Measurements from ENCODE around the gene NKAIN4.

NKAIN4 gene

GRCh38 chr20:63239431-63239830, 14.8 kb downstream of the NKAIN4 start:
- H3K27ac ChIP-seq (ENCODE audit: low read length), result no peak overlapping the region
- H3K4me3 ChIP-seq (ENCODE audit: low read depth in 1 of 2, low read length in 2 of 2), result no peak overlapping the region
- no peaks in the 10 kb centered on the region for H3K9me3 ChIP-seq (ENCODE audit: control insufficient read depth in 1 of 2, low read length in 2 of 2)
- no peaks in the 10 kb centered on the region for H3K4me1 ChIP-seq (ENCODE audit: control insufficient read depth in 1 of 2, insufficient read depth in 2 of 2, low read length in 2 of 2)
- no peaks in the 10 kb centered on the region for H3K27me3 ChIP-seq (ENCODE audit: low read depth, low read length)
- no peaks in the 10 kb centered on the region for H3K36me3 ChIP-seq (ENCODE audit: control insufficient read depth in 1 of 2, insufficient read depth in 2 of 2, low read length in 2 of 2)

GRCh38 chr20:63238514-63239125, 15.6 kb downstream of the NKAIN4 start:
- Histone ChIP-seq H3K36me3 (ENCODE audit: control insufficient read depth in 1 of 2, insufficient read depth in 2 of 2, low read length in 2 of 2) (no peaks in the 10 kb centered on the region), H3K27ac (ENCODE audit: low read length) (no peak overlapping the region), H3K27me3 (ENCODE audit: low read depth, low read length) (no peaks in the 10 kb centered on the region), H3K4me3 (ENCODE audit: low read depth in 1 of 2, low read length in 2 of 2) (no peak overlapping the region), H3K9me3 (ENCODE audit: control insufficient read depth in 1 of 2, low read length in 2 of 2) (no peaks in the 10 kb centered on the region), H3K4me1 (ENCODE audit: control insufficient read depth in 1 of 2, insufficient read depth in 2 of 2, low read length in 2 of 2) (no peaks in the 10 kb centered on the region)

DNA sequence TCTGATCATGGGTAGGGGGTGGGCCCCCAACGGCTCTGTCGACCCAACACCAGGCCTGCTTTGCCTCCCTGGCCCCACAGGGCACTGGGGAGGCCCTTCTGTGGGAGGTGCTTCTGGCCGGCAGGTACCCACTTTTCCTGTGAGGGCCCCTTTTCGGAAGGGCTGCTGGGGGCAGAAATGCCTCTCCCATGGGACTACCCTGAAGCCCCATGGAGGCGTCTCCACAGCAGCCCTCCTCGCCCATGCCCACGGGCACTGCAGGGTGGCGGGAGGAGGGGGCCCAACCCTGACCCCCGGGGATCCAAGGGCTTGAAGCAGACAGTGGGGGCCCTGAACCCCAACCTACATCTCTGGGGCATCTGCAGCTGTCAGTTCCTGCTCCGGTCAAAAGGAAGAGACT, 16.2 kb downstream of the NKAIN4 start:
- H3K27me3 ChIP-seq (ENCODE audit: low read depth, low read length), result no peaks in the 10 kb centered on the region

DNA sequence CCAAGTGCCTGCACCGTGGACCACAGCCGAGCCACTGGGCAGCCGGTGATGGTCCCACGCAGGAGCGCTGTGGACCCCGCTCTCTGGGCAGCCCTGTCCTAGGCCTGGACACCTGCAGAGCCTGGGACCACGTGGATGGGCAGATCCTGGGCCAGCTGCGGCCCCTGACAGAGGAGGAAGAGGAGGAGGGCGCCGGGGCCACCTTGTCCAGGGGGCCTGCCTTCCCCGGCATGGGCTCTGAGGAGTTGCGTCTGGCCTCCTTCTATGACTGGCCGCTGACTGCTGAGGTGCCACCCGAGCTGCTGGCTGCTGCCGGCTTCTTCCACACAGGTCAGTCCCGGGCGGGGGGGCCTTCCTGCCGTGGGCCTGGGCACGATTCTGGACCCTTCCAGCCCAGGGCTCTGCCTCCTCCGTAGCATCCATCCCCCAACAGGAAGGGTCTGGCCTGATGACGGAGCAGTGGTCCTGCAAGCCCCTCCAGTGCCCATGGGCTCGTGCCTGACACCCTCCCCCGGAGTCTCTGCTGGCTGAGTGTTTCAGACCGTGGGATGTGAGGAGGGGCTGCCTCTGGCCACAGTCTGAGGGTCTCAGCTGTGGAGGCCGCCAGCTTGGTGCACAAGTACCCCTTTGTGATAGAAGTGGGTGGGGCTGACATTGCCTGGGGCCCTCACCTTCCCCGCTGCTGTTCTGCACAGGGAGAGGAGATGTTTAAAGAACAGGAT, 18.0 kb downstream of the NKAIN4 start:
- no peaks in the 10 kb centered on the region for H3K27me3 ChIP-seq (ENCODE audit: low read depth, low read length)
- H3K4me1 ChIP-seq (ENCODE audit: control insufficient read depth in 1 of 2, insufficient read depth in 2 of 2, low read length in 2 of 2), result no peaks in the 10 kb centered on the region
- H3K36me3 ChIP-seq (ENCODE audit: control insufficient read depth in 1 of 2, insufficient read depth in 2 of 2, low read length in 2 of 2), result no peaks in the 10 kb centered on the region
- H3K9me3 ChIP-seq (ENCODE audit: control insufficient read depth in 1 of 2, low read length in 2 of 2), result no peaks in the 10 kb centered on the region
- H3K27ac ChIP-seq (ENCODE audit: low read length), result no peak overlapping the region
- no peak overlapping the region for H3K4me3 ChIP-seq (ENCODE audit: low read depth in 1 of 2, low read length in 2 of 2)

More for the DNA sequence above, 16.2 kb downstream of the NKAIN4 start:
- H3K4me3 ChIP-seq (ENCODE audit: low read depth in 1 of 2, low read length in 2 of 2), result no peak overlapping the region
- H3K27ac ChIP-seq (ENCODE audit: low read length), result no peak overlapping the region
- H3K9me3 ChIP-seq (ENCODE audit: control insufficient read depth in 1 of 2, low read length in 2 of 2), result no peaks in the 10 kb centered on the region
- no peaks in the 10 kb centered on the region for H3K4me1 ChIP-seq (ENCODE audit: control insufficient read depth in 1 of 2, insufficient read depth in 2 of 2, low read length in 2 of 2)
- no peaks in the 10 kb centered on the region for H3K36me3 ChIP-seq (ENCODE audit: control insufficient read depth in 1 of 2, insufficient read depth in 2 of 2, low read length in 2 of 2)

DNA sequence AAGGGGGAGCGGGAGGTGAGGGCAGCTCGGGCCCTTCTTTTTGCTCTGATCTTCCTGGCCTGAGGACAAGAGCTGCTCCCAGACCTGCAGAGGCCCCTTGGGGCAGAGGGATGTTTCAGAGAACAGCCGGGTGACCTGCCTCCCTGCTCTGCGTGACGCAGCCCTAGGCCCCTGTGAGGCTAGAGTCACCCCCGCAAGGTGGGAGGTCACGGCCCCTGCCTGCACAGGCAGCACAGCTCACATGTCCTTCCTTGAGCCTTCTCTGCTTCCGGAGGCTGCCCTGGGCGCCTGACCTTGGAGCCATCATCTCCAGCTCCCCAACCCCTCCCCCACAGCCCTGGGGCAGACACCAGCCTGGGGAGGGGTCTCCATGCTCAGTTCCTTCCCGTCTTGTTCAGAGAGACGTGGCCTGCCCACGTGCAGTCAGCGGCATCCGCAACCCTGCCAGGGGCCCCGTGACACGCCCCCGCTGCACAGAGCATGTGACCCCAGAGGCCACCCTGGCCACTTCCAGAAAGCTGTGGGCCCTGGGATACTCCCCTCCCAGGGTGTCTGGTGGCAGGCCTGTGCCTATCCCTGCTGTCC, 18.8 kb downstream of the NKAIN4 start, which contains the start of gene BIRC7:
TSS of gene BIRC7 (plus strand) at position 507 of the 585 bp plus-strand sequence. CDS start 192 bp downstream, outside the sequence.
- no peaks in the 10 kb centered on the region for H3K9me3 ChIP-seq (ENCODE audit: control insufficient read depth in 1 of 2, low read length in 2 of 2)
- H3K27me3 ChIP-seq (ENCODE audit: low read depth, low read length), result peaks cover 2% of the 10 kb centered on the region
- H3K27ac ChIP-seq (ENCODE audit: low read length), result no peak within 1 kb of the TSS

GRCh38 chr20:63234693-63235398, 19.4 kb downstream of the NKAIN4 start:
- peaks cover 6% of the 10 kb centered on the region for H3K27me3 ChIP-seq (ENCODE audit: low read depth, low read length)

More for the DNA sequence above, 18.8 kb downstream of the NKAIN4 start, which contains the start of gene BIRC7:
- H3K36me3 ChIP-seq (ENCODE audit: control insufficient read depth in 1 of 2, insufficient read depth in 2 of 2, low read length in 2 of 2), result no peaks in the 10 kb centered on the region
- no peak within 1 kb of the TSS for H3K4me3 ChIP-seq (ENCODE audit: low read depth in 1 of 2, low read length in 2 of 2)
- no peaks in the 10 kb centered on the region for H3K4me1 ChIP-seq (ENCODE audit: control insufficient read depth in 1 of 2, insufficient read depth in 2 of 2, low read length in 2 of 2)

DNA sequence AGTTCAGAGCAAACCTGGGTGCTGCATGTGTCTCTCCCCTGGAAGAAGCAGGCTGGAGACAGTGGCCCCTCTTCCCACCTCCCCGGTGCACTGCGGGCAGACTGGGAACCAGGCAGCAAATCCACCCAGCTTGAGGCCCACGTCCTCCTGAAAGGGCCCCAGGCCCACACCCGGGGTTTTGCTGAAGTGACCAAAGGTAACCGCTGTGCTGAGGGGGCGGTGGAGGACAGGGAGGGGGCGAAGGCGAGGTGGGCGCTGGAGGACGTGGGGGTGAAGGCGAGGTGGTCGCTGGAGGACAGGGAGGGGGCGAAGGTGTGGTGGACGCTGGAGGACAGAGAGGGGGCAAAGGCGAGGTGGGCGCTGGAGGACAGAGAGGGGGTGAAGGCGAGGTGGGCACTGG, 20.3 kb downstream of the NKAIN4 start:
- Histone ChIP-seq H3K36me3 (ENCODE audit: control insufficient read depth in 1 of 2, insufficient read depth in 2 of 2, low read length in 2 of 2) (no peaks in the 10 kb centered on the region), H3K27ac (ENCODE audit: low read length) (no peak overlapping the region), H3K9me3 (ENCODE audit: control insufficient read depth in 1 of 2, low read length in 2 of 2) (no peaks in the 10 kb centered on the region), H3K27me3 (ENCODE audit: low read depth, low read length) (peaks cover 6% of the 10 kb centered on the region), H3K4me3 (ENCODE audit: low read depth in 1 of 2, low read length in 2 of 2) (no peak overlapping the region), H3K4me1 (ENCODE audit: control insufficient read depth in 1 of 2, insufficient read depth in 2 of 2, low read length in 2 of 2) (no peaks in the 10 kb centered on the region)

More at GRCh38 chr20:63234693-63235398, 19.4 kb downstream of the NKAIN4 start:
- Histone ChIP-seq H3K27ac (ENCODE audit: low read length) (no peak overlapping the region), H3K9me3 (ENCODE audit: control insufficient read depth in 1 of 2, low read length in 2 of 2) (no peaks in the 10 kb centered on the region), H3K4me3 (ENCODE audit: low read depth in 1 of 2, low read length in 2 of 2) (no peak overlapping the region), H3K36me3 (ENCODE audit: control insufficient read depth in 1 of 2, insufficient read depth in 2 of 2, low read length in 2 of 2) (no peaks in the 10 kb centered on the region), H3K4me1 (ENCODE audit: control insufficient read depth in 1 of 2, insufficient read depth in 2 of 2, low read length in 2 of 2) (no peaks in the 10 kb centered on the region)

GRCh38 chr20:63233061-63233344, 21.3 kb downstream of the NKAIN4 start:
- Histone ChIP-seq H3K27ac (ENCODE audit: low read length) (no peak overlapping the region), H3K4me3 (ENCODE audit: low read depth in 1 of 2, low read length in 2 of 2) (no peak overlapping the region), H3K9me3 (ENCODE audit: control insufficient read depth in 1 of 2, low read length in 2 of 2) (no peaks in the 10 kb centered on the region), H3K36me3 (ENCODE audit: control insufficient read depth in 1 of 2, insufficient read depth in 2 of 2, low read length in 2 of 2) (no peaks in the 10 kb centered on the region), H3K27me3 (ENCODE audit: low read depth, low read length) (peaks cover 6% of the 10 kb centered on the region), H3K4me1 (ENCODE audit: control insufficient read depth in 1 of 2, insufficient read depth in 2 of 2, low read length in 2 of 2) (no peaks in the 10 kb centered on the region)

GRCh38 chr20:63232235-63233060, 21.8 kb downstream of the NKAIN4 start:
- Histone ChIP-seq H3K27ac (ENCODE audit: low read length) (no peak overlapping the region), H3K36me3 (ENCODE audit: control insufficient read depth in 1 of 2, insufficient read depth in 2 of 2, low read length in 2 of 2) (no peaks in the 10 kb centered on the region), H3K4me1 (ENCODE audit: control insufficient read depth in 1 of 2, insufficient read depth in 2 of 2, low read length in 2 of 2) (no peaks in the 10 kb centered on the region), H3K9me3 (ENCODE audit: control insufficient read depth in 1 of 2, low read length in 2 of 2) (no peaks in the 10 kb centered on the region), H3K4me3 (ENCODE audit: low read depth in 1 of 2, low read length in 2 of 2) (no peak overlapping the region), H3K27me3 (ENCODE audit: low read depth, low read length) (peaks cover 6% of the 10 kb centered on the region)

DNA sequence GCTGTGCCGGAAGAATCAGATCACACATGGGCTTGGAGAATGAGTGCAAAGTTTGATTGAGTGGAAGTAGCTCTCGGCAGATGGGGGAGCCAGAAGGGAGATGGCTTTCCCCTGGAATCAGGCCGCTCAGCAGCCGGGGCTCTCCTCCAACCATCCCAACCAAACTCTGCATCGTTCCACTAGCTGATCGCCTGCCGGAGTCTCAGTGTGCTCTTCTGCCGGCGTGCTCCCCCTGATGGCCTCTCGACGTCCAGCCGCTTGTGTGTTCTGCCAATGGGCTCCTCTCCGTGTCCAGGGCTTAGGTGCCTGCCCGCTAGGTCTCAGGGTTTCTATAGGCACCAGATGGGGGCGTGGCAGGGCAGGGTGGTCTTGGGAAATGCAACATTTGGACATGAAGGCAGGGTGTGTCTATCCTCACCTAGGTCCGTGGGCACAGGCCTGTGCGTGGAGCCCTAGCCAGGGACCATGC, 23.4 kb downstream of the NKAIN4 start:
- Histone ChIP-seq H3K4me1 (ENCODE audit: control insufficient read depth in 1 of 2, insufficient read depth in 2 of 2, low read length in 2 of 2) (no peaks in the 10 kb centered on the region), H3K36me3 (ENCODE audit: control insufficient read depth in 1 of 2, insufficient read depth in 2 of 2, low read length in 2 of 2) (no peaks in the 10 kb centered on the region), H3K27me3 (ENCODE audit: low read depth, low read length) (peaks cover 6% of the 10 kb centered on the region), H3K9me3 (ENCODE audit: control insufficient read depth in 1 of 2, low read length in 2 of 2) (no peaks in the 10 kb centered on the region), H3K4me3 (ENCODE audit: low read depth in 1 of 2, low read length in 2 of 2) (no peak overlapping the region), H3K27ac (ENCODE audit: low read length) (no peak overlapping the region)

All from muscle layer of duodenum (tissue), 2 donors.